LoVo (cell line): Measurements from ENCODE around the gene IL17RB.
A peak's percentile ranks its signal among the peaks of the same experiment; 100 is the strongest.

Source experiments
- DNase-seq: peaks from one replicate; pipeline ENCODE4 v3.0.0-alpha.2; 2016; ENCODE audit warnings: low spot score

Gene IL17RB, protein sequence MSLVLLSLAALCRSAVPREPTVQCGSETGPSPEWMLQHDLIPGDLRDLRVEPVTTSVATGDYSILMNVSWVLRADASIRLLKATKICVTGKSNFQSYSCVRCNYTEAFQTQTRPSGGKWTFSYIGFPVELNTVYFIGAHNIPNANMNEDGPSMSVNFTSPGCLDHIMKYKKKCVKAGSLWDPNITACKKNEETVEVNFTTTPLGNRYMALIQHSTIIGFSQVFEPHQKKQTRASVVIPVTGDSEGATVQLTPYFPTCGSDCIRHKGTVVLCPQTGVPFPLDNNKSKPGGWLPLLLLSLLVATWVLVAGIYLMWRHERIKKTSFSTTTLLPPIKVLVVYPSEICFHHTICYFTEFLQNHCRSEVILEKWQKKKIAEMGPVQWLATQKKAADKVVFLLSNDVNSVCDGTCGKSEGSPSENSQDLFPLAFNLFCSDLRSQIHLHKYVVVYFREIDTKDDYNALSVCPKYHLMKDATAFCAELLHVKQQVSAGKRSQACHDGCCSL

DNA sequence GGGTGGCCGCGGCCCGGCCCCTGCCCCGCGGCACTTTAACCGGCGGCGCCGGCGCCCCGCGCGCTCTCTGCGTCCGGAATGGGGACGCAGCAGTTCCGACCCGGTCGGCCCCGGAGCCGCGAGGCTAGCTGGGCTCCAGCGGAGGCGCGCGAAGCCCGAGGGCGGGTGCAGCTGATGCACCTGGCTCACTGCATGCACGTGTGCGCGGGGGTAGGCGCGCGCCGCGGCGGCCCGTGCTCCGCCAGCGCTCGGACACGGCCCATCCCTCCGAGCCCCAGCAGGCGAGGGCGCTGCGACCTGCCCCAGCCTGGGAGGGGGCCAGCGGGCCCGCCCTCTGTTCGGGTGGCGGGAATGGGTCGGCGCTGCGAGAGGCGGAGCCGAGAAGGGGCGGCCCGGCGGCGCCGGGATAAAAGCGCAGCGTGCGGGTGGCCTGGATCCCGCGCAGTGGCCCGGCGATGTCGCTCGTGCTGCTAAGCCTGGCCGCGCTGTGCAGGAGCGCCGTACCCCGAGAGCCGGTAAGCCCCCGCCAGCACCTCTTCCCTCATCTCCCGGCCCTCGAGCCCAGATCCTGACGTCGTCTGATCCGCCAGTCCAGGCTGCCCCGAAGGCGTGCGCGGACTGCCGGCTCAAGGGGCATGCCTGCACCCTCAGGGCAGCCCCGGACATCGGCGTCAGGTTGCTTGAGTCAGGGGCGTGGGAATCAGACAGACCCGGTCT, at the start of gene IL17RB, which contains the start of gene CHDH:
TSS of gene IL17RB (plus strand) at position 435 of the 717 bp plus-strand sequence. CDS start at position 456, 21 bp downstream.
TSS of gene CHDH (minus strand) at position 286 of the 717 bp plus-strand sequence. CDS start 22,411 bp downstream, outside the sequence.
- DNase-seq = peak; percentile 85

DNA sequence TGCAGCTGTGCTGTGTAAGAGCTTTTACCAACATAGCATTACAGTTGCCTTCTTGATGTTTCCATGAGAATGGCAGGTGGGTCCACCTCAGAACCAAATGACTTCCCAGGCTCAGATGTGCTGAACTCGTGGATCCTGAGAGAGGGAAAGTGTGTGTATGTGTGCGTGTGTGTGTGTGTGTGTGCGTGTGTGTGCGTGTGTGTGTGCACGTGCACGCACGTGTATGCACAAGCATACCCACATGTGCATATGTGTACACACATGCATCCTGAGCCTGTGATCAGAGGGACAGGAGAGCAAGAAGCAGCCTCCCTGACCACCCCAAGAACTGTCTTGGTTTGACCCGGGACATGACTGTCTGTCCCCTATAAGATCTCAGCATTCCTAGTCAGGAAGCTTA, 48.2 kb upstream of the IL17RB start:
- DNase-seq = no peak

DNA sequence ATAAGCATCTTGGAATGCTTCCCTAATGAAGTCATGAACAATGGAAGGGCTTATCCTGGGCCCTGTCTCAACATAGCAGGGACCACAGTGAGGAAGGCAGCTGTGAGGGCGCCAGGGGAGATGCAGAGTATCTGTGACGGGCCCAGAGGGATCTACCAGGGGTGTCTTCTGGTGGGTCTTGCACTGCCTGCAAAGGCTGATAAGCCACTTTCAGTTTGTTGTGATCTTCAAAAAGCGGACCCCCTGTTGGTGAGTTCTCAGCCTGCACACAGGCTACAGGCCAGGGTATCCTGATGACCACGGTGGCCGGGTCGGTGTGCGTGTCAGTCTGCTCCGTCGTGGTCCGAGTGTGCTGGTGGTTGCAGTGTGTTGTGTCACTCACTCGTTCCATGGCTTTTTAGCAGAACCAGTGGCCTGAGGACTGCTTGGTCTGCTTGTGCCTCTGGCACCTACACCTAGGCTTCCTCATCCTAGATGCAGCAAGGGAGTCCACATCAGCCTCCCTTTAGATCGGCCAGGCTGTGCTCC, 47.0 kb upstream of the IL17RB start:
- no peak for DNase-seq

DNA sequence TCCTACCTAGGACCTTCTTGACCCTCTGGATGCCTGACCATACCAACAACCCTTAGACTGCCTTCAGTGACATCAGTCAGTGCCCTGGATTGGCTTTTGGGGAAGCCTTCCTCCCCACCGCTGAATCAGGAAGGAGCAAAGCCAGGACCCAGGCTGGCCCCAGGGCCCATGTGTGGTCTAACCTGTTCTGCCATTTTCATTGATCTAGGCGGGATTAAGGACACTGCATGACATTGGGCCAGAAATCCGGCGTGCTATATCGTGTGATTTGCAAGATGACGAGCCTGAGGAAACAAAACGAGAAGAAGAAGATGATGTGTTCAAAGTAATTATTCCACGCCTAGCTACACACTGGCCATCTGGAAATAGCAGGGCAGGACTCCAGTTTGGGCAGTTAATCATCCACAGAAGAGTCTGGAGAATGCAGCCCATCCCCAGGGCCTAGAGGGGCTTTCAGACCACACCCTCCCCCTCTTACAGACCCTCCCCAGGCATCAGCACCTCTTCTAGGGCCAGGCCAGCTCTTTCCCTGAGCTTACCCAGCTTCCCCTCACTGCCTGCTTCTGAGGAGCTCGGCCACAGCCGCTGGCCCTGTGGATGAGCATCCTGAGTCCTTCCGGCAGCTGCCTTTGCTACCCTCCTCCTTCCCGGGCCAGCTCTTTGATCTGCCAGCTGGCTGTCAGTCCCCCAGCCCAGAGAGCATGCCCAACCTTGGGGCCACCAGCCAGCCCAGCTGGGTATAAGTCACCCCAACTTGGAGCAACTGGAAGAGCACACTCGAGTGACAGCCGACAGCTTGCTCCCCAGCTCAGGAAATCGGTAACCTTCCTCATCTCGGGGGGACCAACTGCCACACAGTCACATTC, 46.1 kb upstream of the IL17RB start:
- no peak for DNase-seq

DNA sequence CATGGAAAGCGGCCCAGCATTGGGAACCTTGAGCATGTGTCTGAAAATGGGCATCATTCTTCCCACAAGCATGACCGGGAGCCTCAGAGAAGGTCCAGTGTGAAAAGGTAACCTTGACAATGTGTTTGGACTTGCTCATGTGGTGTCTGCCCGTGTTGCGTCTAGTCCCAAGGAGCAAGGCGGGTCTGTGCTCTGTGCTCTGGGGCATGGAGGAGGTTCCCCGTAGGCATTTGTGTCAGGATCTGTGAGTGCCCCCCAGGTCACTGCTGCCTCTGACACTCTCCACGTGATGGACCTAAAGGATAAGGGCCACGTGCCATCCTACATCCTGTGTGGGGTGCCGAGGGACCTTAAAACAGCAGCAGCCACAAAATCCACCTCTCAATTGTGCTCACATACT, 45.0 kb upstream of the IL17RB start:
- DNase-seq = no peak

DNA sequence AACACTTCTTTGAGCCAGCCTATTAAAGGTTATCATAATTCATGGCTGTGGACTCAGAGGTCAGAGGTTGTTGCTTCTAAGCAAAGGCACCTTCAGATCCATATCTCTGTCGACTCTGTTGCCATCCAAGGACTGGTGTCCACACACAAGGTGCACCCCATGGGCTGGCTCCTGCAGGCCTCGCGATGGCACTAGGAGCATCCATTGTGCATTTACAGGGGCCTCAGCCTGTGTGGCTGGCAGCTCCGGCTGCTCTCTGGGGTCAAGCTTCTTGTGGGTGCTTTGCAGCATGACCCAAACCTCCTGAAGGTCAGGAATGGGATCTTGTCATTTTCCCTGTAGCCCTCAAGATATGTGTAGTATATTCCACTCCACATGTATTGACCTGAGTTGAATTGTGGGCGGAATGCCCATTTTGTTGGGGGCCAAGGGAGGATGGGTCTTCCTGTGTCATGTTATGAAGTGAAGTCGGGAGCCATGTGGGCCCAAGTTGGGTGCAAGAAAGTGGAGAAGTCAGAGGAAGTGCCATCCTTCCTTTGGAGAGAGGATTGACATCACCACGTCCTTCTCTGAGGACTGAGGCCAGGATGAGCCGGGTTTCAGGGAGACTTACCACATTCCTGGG, 44.0 kb upstream of the IL17RB start:
- no peak for DNase-seq

DNA sequence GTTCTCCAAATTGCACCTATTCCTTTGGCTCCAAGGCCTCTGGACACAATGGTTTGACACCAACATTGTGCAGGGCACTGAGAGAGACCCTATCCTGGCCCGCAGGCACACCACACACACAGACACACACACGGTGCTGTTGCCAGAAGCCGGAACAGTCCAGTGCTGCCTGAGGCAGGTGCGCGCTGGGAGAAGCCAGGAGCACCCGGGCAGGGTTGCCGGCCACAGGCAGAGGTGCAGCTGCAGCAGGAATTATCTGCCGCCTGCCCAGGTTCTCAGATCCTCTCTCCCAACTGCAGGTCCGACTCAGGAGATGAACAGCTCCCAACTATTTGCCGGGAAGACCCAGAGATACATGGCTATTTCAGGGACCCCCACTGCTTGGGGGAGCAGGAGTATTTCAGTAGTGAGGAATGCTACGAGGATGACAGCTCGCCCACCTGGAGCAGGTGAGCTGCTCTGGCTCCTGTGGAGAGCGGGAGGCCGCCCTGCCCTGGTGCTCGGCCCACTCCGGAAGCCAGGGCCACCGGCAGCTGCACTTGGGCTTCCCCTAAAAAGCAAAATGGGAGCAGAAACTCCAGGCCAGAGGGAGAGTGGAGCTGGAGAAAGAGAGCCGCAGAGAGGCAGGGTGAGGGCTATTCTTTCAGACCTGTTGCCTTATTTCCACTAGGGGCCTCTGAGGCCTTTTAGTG, 43.1 kb upstream of the IL17RB start:
- no peak for DNase-seq

DNA sequence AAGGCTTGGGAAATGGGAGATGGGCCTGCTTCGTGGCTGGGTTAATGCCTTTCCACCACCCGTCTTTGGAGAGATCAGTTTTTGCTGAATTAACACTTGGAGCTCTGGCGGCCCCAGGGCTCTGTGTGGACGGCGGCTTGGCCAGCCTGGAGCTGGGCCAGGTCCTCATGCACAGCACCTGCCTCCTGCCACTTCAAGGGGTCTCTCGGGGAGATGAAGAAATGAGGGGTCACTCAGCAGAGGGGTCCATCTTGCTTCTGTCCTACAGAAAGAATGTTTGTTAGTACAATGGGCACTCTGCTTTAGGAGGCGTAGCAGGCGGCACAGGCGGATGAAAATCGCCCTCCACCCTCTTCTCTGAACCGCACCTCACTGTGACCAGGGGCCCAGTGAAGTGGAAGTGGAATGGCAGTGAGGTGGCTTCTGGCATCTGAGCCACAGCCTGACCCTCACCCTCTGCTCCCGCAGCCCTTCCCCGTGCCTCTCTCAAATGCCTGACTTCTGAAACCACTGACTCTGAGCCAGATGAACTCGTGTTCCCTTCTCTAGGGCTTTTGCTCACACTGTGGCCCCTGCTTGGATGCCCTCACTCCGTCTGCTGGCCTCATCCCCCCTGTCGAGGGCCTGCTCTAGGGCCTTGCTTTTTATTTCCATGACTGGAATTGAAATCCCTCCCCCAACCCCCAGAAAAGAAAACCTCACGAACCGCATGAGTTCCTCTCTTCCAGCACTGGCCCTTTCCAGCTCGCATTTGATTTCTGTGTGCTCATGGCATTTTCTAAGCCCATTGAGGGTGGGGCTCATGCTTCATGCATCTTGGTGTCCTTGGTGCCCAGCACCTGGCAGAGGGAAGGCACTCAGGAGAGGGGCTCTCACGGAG, 42.3 kb upstream of the IL17RB start:
- no peak for DNase-seq

DNA sequence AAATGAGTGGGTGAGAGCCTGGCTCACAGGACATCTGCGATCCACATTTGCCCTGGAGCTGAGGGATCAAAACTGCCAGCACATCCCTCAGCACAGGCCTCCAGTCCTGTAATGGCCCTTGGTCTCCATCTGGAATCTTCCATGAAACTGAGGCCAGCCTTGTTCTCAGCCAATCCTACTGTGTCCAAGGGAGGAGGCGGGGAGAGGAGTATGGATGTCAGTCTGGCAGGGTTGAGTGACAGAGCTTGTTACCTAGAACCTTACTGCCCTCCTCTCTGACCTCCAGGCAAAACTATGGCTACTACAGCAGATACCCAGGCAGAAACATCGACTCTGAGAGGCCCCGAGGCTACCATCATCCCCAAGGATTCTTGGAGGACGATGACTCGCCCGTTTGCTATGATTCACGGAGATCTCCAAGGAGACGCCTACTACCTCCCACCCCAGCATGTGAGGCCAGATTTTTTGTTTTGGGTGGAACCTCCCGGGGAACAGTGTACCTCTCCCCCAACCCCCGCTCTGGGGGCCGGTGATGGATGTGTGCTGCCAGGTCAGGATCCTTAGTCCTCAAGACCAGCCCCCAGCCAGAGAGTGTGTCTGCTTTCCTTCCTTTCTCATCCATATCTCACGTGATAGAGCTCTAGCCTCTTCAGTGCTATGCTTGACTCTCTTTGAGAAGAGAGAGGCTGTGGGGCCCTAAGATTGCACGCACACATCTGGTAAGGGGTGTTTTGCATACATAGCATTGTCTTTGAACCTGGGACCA, 41.5 kb upstream of the IL17RB start:
- peak; percentile 55 for DNase-seq

DNA sequence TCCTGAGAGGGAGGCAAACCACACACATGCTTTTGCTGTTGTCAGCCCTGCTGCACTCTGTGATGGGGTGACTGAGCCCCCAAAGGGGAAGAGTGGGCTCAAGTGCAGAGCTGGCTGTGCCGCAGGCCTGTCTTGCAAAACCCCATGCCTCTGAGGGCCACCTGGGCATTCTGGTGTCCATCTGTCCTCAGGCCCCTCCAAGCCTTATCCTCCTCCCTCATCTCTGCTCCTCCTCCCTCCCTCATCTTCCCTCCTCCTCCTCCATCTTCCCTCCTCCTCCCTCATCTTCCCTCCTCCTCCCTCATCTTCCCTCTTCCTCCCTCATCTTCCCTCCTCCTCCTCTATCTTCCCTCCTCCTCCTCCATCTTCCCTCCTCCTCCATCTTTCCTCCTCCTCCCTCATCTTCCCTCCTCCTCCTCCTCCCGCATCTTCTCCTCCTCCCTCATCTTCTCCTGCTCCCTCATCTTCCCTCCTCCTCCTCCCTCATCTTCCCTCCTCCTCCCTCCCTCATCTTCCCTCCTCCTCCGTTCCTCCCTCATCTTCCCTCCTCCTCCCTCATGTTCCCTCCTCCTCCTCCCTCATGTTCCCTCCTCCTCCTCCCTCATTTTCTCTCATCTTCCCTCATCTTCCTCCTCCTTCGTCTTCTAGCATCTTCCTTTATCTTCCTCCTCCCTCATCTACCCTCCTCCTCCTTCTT, 40.8 kb upstream of the IL17RB start:
- DNase-seq = no peak

DNA sequence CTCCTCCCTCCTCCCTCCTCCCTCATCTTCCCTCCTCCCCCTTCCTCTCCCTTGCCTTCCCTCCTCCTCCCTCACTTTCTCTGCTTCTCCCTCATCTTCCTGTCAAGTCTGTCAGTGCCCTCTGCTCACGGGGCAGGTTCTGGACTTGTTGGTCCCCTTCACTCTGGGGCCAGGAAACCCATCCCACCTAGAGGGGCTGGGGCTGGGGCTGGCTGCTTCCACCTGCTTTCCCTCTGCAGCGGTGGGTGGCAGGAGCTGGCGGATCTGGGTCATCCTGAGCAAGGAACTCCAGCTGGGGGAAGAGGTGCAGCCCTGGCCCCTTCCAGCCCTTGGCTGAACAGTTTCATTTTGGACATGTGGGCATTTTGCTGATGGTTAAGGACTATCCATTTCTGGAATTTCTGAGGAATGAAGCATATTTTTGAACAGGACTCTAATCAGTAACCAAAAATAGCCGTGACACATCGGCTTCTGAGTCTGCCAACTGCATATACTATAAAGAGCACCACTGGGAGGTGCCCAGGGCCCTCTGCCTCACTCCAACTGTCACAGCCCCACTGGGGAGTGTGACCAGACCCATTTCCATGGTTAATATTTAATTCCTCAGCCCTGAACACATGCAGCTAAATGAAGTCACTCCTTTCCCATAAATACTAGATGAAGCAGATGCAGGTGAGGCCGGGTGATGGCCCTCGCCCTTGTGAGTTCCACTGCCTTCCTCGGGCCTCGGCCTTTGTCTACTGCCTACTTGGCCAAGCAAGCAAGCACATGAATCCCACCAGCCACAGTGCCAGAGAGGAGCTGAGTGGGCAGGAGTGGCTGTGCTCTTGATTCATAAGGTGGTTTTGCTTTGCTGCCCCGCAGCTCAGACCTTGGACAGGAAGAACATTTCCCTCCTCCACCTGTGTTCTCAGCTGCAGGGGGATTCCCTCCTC, 39.9 kb upstream of the IL17RB start:
- DNase-seq = peak; percentile 58

DNA sequence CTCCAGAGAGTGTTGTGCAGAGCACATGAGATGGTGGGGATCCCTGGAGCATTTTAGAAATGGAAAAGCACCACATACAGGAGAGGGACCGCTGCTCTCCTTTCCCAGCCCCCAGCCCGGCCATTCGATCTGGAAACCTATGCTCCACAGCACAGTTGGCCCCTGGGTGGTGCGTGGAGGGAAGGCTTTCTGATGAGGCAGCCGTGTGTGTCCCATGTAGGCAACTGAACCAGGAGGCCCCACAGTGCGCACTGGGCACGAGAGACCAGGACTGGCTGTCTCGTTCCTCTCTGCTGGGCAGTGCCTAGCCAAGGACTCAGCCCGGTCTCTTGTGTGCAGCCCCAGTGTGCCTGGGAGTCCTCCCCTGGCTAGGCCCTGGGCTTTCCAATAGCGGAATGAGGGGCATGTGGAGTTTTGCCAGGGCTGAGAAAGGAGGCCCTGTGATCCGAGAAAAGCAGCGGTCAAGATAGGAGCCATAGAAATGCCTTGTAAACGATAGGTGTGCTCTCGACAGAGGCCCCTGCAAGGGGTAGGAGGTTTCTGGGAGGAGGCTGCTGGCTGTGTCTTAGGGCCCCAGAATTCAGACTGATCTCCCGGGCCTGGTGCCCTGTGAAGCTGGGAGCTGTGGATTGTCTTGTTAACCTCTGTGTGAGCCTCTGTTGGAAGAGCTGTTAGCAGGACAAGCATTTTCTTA, 39.1 kb upstream of the IL17RB start:
- DNase-seq = no peak

DNA sequence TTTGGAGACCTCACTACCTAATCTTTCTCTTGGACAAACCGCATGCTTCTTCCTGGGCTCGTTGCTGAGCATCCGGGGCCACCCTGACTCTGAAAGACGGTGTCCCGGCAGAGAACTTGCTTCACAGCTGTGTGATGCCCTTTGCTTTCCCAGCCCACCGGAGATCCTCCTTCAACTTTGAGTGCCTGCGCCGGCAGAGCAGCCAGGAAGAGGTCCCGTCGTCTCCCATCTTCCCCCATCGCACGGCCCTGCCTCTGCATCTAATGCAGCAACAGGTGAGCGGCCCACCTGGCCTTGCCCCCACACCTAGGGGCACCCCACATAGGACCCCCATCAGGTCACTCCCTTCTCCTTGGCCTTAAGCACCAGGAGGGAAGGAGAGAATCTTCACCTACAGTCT, 37.9 kb upstream of the IL17RB start:
- no peak for DNase-seq

DNA sequence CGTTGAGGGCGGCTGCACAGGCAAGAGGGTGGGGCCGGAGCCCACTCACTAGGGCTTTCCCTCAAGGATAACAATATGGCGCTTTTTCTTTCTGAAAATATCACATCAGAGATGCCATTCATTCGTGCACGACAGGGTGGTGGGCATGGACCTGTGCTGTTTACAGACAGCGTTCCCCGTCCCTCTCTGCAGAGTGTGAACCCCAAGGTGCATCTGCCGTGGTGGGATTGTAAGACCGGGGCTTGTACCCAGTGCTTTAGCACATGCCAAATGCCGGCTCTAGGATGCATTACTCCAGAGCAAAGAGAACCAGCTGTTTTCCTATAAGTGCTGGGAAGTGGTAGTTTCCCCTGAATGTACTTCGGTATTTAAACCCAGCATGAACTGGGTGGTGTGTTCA, 37.1 kb upstream of the IL17RB start:
- DNase-seq = no peak

DNA sequence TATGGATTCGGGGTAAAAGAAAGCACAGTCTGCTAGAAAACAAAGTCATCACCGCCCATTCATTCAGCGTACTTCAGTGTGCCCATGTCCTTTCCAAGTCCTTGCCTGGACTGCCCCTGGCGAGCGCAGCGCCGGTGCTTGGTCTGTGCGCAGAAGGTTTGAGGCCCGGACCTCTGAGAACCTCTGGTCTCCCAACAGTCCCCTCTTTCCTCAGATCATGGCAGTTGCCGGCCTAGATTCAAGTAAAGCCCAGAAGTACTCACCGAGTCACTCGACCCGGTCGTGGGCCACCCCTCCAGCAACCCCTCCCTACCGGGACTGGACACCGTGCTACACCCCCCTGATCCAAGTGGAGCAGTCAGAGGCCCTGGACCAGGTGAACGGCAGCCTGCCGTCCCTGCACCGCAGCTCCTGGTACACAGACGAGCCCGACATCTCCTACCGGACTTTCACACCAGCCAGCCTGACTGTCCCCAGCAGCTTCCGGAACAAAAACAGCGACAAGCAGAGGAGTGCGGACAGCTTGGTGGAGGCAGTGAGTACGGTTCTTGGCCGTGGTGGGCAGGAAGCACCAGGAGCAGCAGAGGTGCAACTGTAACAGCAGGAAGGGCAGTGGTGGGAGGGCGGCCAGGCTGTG, 36.5 kb upstream of the IL17RB start:
- no peak for DNase-seq
